GM23338 (cell line): Measurements from ENCODE around the gene ANKRD30B. TPM values are rescaled to one million over a fixed set of nuclear protein-coding genes. Genes with fewer than 3 reads are reported as not detected.
"Not testable (repeated sequence)": the region's sequence is repeated elsewhere in the genome, so short reads cannot be mapped to it uniquely, and the experiment has no call there.

ENCODE experiments used
- ATAC-seq: fragments of 200-7000 bp; cut with Tn5 transposase; 3 replicates; pipeline ENCODE4 v1.9.1; 2020
- DNase-seq: peaks from one replicate; pipeline ENCODE4 v3.0.0-alpha.2; 2015; ENCODE audit warnings: low spot score
- H2AFZ ChIP-seq: fragments of 200-600 bp; sonication (generic); 2 replicates; pipeline ENCODE4 v1.8.0; 2016; ENCODE audit warnings: antibody characterized with exemption, mild to moderate bottlenecking, moderate library complexity
- H3F3A ChIP-seq: fragments of 200-600 bp; sonication (generic); replicated peaks from 2 replicates; pipeline ENCODE4 v1.8.0; 2017; ENCODE audit warnings: antibody characterized with exemption, mixed run types, low read depth
- H3K27ac ChIP-seq: fragments of 200-600 bp; sonication (generic); 2 replicates; pipeline ENCODE4 v1.6.1; 2016; ENCODE audit warnings: low read depth
- H3K27me3 ChIP-seq: fragments of 200-600 bp; sonication (generic); 2 replicates; pipeline ENCODE4 v1.8.0; 2016; ENCODE audit warnings: mild to moderate bottlenecking, mixed run types, moderate library complexity; ENCODE audit not compliant: insufficient read depth
- H3K36me3 ChIP-seq: fragments of 200-600 bp; sonication (generic); 2 replicates; pipeline ENCODE4 v1.8.0; 2016; ENCODE audit warnings: mild to moderate bottlenecking; ENCODE audit not compliant: insufficient read depth
- H3K4me1 ChIP-seq: fragments of 200-600 bp; sonication (generic); 2 replicates; pipeline ENCODE4 v1.8.0; 2016; ENCODE audit warnings: mild to moderate bottlenecking, moderate library complexity; ENCODE audit not compliant: insufficient read depth
- H3K4me2 ChIP-seq: fragments of 200-600 bp; sonication (generic); 2 replicates; pipeline ENCODE4 v1.7.1; 2017; ENCODE audit warnings: mixed run types
- H3K4me3 ChIP-seq: fragments of 200-600 bp; sonication (generic); 2 replicates; pipeline ENCODE4 v1.6.1; 2016; ENCODE audit warnings: mixed run types
- H3K79me2 ChIP-seq: fragments of 200-600 bp; sonication (generic); replicated peaks from 2 replicates; pipeline ENCODE4 v1.8.0; 2017; ENCODE audit warnings: mild to moderate bottlenecking; ENCODE audit not compliant: insufficient read depth
- H3K9me2 ChIP-seq: fragments of 200-600 bp; sonication (generic); 2 replicates; pipeline ENCODE4 v1.8.0; 2017; ENCODE audit not compliant: insufficient read depth
- H4K20me1 ChIP-seq: fragments of 200-600 bp; sonication (generic); replicated peaks from 2 replicates; pipeline ENCODE4 v1.8.0; 2017; ENCODE audit warnings: mild to moderate bottlenecking; ENCODE audit not compliant: insufficient read depth
- H3K27ac Mint-ChIP-seq: 2 replicates; pipeline ENCODE4 v1.8.0; 2020; ENCODE audit warnings: inconsistent platforms, mild to moderate bottlenecking, moderate library complexity, mixed read lengths
- H3K27me3 Mint-ChIP-seq: 3 replicates; pipeline ENCODE4 v1.8.0; 2022; ENCODE audit warnings: low read depth, mild to moderate bottlenecking, moderate library complexity, mixed read lengths, inconsistent platforms; ENCODE audit not compliant: insufficient read depth, poor library complexity
- H3K36me3 Mint-ChIP-seq: 3 replicates; pipeline ENCODE4 v1.8.0; 2021; ENCODE audit warnings: low read depth, mild to moderate bottlenecking, inconsistent platforms, moderate library complexity, mixed read lengths
- H3K4me1 Mint-ChIP-seq: 3 replicates; pipeline ENCODE4 v1.8.0; 2020; ENCODE audit warnings: mild to moderate bottlenecking, inconsistent platforms, mixed read lengths
- H3K4me3 Mint-ChIP-seq: 3 replicates; pipeline ENCODE4 v1.8.0; 2021; ENCODE audit warnings: moderate library complexity, mild to moderate bottlenecking, inconsistent platforms, mixed read lengths
- H3K9me3 Mint-ChIP-seq: 3 replicates; pipeline ENCODE4 v1.8.0; 2020; ENCODE audit warnings: moderate library complexity, mild to moderate bottlenecking, inconsistent platforms, mixed read lengths
- EZH2 ChIP-seq: fragments of 200-600 bp; sonication (generic); IDR thresholded peaks from one replicate; pipeline ENCODE4 v1.8.0; 2017; ENCODE audit warnings: antibody characterized with exemption, mild to moderate bottlenecking, low read depth; ENCODE audit not compliant: unreplicated experiment
- POLR2AphosphoS5 ChIP-seq: IDR thresholded peaks from 2 replicates; pipeline ENCODE4 v1.6.1; 2016; ENCODE audit warnings: antibody characterized with exemption, low read depth
- STAT1 ChIP-seq: IDR thresholded peaks from one replicate; pipeline ENCODE4 v1.6.1; 2016; ENCODE audit warnings: antibody characterized with exemption; ENCODE audit not compliant: unreplicated experiment
- ZNF114 ChIP-seq: fragments of 250-450 bp; sonication (Bioruptor Pico); IDR thresholded peaks from 2 replicates; pipeline ENCODE4 v1.5.0; 2020; ENCODE audit warnings: mild to moderate bottlenecking, moderate library complexity
- ZNF331 ChIP-seq: fragments of 250-450 bp; sonication (Bioruptor Pico); IDR thresholded peaks from 2 replicates; pipeline ENCODE4 v1.5.0; 2020; ENCODE audit warnings: low read depth, mild to moderate bottlenecking, moderate library complexity
- ZNF462 ChIP-seq: fragments of 250-450 bp; sonication (Bioruptor Pico); IDR thresholded peaks from 2 replicates; pipeline ENCODE4 v1.5.0; 2020; ENCODE audit warnings: mild to moderate bottlenecking, moderate library complexity
- polyA plus RNA-seq: library from polyadenylated mRNA; unstranded; fragments of >200 nt; fragmentation: Nextera tagmentation; extraction: Ambion mirVana; gene quantifications from 2 replicates; pipeline ENCODE4 v1.2.1, GENCODE V29; 2016
- total RNA-seq: library from RNA; depleted of rRNA; stranded (reverse); fragments of >200 nt; shearing (Covaris generic); gene quantifications from 2 replicates; pipeline ENCODE4 v1.2.3, GENCODE V29; 2014
- TF ChIP-seq, protein P1 (sequence below): IDR thresholded peaks from 2 replicates; pipeline ENCODE4 v1.6.1; 2016; ENCODE audit warnings: antibody characterized with exemption

Gene ANKRD30B
- total and polyA plus RNA-seq, 2 experiments from 2014 or later, result not detected

DNA sequence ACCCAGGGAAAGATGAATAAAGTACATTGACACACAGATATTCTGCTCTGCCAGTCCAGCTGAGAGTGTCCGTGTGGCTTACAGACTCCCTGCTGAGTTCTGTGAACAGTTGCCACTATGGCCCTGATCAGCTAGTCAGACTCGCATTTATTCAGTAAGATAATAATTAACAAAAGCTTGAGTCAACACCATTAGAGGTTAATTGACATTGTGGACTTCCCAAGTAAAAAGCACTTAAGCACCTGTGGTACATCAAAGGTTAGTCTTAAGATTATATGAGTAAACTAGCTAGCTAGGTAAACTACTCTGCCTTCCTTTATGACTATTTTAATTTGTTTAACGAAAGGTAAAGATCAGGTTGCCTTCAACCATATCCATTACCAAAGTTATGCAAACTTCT lies 33.7 kb downstream of the ANKRD30B start:
- Histone ChIP-seq H3F3A (no peaks in the 10 kb centered on the region), H3K4me1 (no peaks in the 10 kb centered on the region), H3K9me2 (no peaks in the 10 kb centered on the region), H4K20me1 (no peaks in the 10 kb centered on the region), H3K79me2 (no peaks in the 10 kb centered on the region), H2AFZ (no peak overlapping the region), H3K4me2 (no peak overlapping the region), H3K27me3 (no peaks in the 10 kb centered on the region), H3K4me3 (no peak overlapping the region), H3K36me3 (no peaks in the 10 kb centered on the region; the same call in 1 of the 2 replicates), H3K27ac (no peak overlapping the region)
- no peak for TF ChIP-seq ZNF331 (CRISPR knock-in tag)
- TF ChIP-seq ZNF462 (CRISPR knock-in tag), result no peak
- TF ChIP-seq POLR2AphosphoS5, result no peak
- Mint-ChIP-seq H3K27ac (no peak overlapping the region), H3K36me3 (no peaks in the 10 kb centered on the region; the same call in 2 of the 3 replicates), H3K27me3 (no peaks in the 10 kb centered on the region), H3K4me3 (no peak overlapping the region), H3K9me3 (peaks cover 58% of the 10 kb centered on the region), H3K4me1 (no peaks in the 10 kb centered on the region)
- ATAC-seq, result no peak
- DNase-seq, result no peak

GRCh38 chr18:14784133-14784532 lies 36.2 kb downstream of the ANKRD30B start:
- no peaks in the 10 kb centered on the region for H3K9me2 ChIP-seq
- Mint-ChIP-seq H3K9me3 (peaks cover 55% of the 10 kb centered on the region), H3K27me3 (no peaks in the 10 kb centered on the region), H3K27ac (no peak overlapping the region), H3K4me1 (no peaks in the 10 kb centered on the region), H3K4me3 (no peak overlapping the region), H3K36me3 (no peaks in the 10 kb centered on the region)
- H3K4me1 ChIP-seq, result no peaks in the 10 kb centered on the region
- no peak overlapping the region for H3K27ac ChIP-seq
- no peaks in the 10 kb centered on the region for H4K20me1 ChIP-seq
- no peak overlapping the region for H3K4me3 ChIP-seq
- TF ChIP-seq ZNF114 (CRISPR knock-in tag) (no peak), EZH2 (no peak), STAT1 (no peak)
- TF ChIP-seq, protein P1, sequence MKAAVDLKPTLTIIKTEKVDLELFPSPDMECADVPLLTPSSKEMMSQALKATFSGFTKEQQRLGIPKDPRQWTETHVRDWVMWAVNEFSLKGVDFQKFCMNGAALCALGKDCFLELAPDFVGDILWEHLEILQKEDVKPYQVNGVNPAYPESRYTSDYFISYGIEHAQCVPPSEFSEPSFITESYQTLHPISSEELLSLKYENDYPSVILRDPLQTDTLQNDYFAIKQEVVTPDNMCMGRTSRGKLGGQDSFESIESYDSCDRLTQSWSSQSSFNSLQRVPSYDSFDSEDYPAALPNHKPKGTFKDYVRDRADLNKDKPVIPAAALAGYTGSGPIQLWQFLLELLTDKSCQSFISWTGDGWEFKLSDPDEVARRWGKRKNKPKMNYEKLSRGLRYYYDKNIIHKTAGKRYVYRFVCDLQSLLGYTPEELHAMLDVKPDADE, result no peak
- DNase-seq (no peak), ATAC-seq (no peak)
- H3F3A ChIP-seq, result no peaks in the 10 kb centered on the region
- H3K79me2 ChIP-seq, result no peaks in the 10 kb centered on the region
- H3K36me3 ChIP-seq, result no peaks in the 10 kb centered on the region; the same call in 1 of the 2 replicates
- H2AFZ ChIP-seq, result no peak overlapping the region
- no peak overlapping the region for H3K4me2 ChIP-seq
- no peaks in the 10 kb centered on the region for H3K27me3 ChIP-seq

DNA sequence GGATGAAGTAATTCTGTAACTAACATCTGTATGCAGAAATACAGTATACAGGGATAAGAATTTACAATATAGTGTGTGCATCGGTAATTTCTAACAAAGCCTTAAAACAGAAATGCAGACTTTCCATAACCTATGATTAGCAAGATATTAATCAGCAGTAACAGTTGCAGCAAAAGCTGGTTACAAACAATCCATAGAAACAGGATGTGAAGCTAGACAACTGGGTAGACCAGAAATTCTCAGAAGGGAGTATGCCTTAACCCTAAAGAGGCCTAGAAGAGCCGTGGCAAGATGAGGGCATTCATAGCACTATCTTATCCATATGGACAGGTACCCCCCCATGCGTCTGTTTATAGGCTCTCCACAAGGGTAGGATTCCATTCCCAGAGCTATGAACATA lies 48.9 kb downstream of the ANKRD30B start:
- H3K27ac ChIP-seq, H2AFZ ChIP-seq: not testable (repeated sequence)

More for the DNA sequence above, 48.9 kb downstream of the ANKRD30B start:
- H3K27me3 Mint-ChIP-seq, H3K4me1 ChIP-seq, H3K4me3 Mint-ChIP-seq, H3K36me3 Mint-ChIP-seq, H3K9me2 ChIP-seq, H3K4me3 ChIP-seq, H3F3A ChIP-seq, H3K36me3 ChIP-seq, H3K4me1 Mint-ChIP-seq, H3K27me3 ChIP-seq, ATAC-seq, H3K27ac Mint-ChIP-seq, H3K4me2 ChIP-seq, DNase-seq, H3K79me2 ChIP-seq, H4K20me1 ChIP-seq: not testable (repeated sequence)
- H3K9me3 Mint-ChIP-seq, result peaks cover 34% of the 10 kb centered on the region
